ENCODE data around the gene BAHCC1. TPM values are rescaled to one million over a fixed set of nuclear protein-coding genes. Genes with fewer than 3 reads are reported as not detected.

Gene BAHCC1
- total RNA-seq, 2 experiments from 2014 or later, result 0.08 to 0.25 TPM

DNA sequence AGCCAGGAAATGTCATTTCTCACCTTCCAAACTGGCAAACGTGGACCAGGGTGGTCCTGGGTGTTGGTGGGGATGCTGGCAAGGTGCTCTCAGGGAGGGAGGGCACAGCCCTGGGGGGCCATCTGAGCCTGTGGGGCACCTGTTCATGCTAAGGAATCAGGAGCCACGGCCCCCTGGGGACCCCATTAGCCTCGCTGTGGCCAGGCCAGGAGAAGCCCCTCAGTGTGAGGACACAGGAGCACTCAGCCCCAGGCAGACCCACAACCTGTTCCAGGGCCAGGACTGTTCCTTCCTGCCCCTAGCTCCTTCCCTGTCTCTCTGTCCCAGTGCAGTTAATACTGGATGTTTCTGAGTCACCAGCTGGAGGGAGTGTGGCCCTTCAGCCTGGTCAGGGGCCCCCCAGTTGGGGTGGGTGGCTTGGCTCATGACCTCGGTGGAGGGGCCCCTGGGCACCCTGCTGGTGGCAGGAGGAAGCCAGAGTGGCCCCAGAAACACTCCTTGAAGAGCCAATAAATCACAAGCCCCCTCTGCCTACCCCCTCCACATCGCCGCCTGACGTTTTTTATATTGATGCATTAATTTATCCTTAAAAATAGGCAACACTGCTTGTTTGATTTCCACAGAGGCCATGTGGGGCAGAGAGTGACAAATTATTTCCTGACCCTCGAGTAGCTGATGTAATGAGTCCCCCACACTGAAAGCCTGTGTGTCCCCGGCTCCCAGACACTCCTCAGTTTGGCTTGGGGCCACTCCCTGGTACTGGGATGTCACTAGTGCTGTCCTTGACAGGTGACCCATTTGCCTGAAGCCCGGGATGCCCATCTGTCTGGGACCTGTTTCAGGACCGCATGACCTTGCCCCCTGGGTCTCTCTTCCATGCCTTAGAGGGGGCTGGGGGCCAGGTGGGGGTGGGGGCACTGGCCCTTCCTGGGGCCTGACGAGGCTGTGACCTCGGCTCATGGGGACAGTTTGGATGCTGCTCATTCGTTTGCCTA lies 95.0 kb downstream of the BAHCC1 start:
- Mint-ChIP-seq H3K27me3 (peaks cover 19% of the 10 kb centered on the region), H3K9me3 (no peaks in the 10 kb centered on the region), H3K36me3 (no peaks in the 10 kb centered on the region), H3K27ac (no peak overlapping the region), H3K4me3 (no peak overlapping the region), H3K4me1 (peaks cover 12% of the 10 kb centered on the region)
- no peak for DNase-seq

DNA sequence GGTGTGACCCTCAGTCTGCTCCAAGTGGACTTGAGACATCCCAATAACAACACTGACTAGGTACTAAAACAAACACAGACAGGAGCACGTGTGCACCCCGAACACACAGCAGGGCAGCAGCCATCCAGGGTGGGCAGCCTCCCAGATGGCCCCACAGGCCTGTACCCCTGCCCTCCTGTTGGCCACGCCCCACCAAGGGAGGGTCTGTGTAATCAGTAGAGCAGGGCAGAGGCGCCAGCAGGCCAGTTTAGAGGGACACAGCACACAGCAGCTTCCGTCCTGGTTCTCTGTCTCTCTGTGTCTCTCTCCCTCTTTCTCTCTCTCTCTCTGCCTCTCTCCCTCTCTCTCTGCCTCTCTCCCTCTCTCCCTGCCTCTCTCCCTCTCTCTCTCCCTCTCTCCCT lies 95.9 kb downstream of the BAHCC1 start:
- no peak for DNase-seq
- Mint-ChIP-seq H3K27me3 (peaks cover 18% of the 10 kb centered on the region), H3K4me1 (peaks cover 9% of the 10 kb centered on the region), H3K36me3 (no peaks in the 10 kb centered on the region), H3K9me3 (no peaks in the 10 kb centered on the region), H3K27ac (no peak overlapping the region), H3K4me3 (no peak overlapping the region)

- no peak for DNase-seq
- H3K4me1 Mint-ChIP-seq, result peaks cover 5% of the 10 kb centered on the region
- H3K27ac Mint-ChIP-seq, result no peak overlapping the region
- no peaks in the 10 kb centered on the region for H3K36me3 Mint-ChIP-seq
- peaks cover 14% of the 10 kb centered on the region for H3K27me3 Mint-ChIP-seq
- no peak overlapping the region for H3K4me3 Mint-ChIP-seq
- H3K9me3 Mint-ChIP-seq, result no peaks in the 10 kb centered on the region
Measured at GRCh38 chr17:81491761-81492160, 96.5 kb downstream of the BAHCC1 start.

DNA sequence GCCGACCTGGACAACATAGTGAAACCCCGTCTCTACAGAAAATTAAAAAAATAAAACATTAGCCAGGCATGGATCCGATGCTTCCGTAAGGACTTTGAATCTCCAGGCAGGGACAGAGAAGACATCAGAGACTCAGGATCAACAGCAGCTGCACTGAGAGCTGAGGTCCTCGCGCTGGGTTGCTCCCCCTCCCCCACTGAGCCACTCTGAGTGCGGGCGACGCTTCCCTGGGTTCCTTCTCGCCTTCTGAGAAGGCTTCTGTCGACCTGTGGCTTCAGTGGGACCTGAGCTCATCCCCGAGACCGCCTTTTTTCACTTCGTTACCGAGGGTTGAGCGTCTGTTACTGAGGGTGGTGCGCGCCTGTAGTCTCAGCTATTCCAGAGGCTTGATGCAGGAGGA lies 96.9 kb downstream of the BAHCC1 start:
- DNase-seq, result no peak
- Mint-ChIP-seq H3K4me1 (peaks cover 5% of the 10 kb centered on the region), H3K4me3 (no peak overlapping the region), H3K9me3 (no peaks in the 10 kb centered on the region), H3K27ac (no peak overlapping the region), H3K27me3 (peaks cover 14% of the 10 kb centered on the region), H3K36me3 (no peaks in the 10 kb centered on the region)

- H3K27me3 Mint-ChIP-seq, result peaks cover 14% of the 10 kb centered on the region
- H3K4me1 Mint-ChIP-seq, result peaks cover 5% of the 10 kb centered on the region
- no peaks in the 10 kb centered on the region for H3K36me3 Mint-ChIP-seq
- H3K27ac Mint-ChIP-seq, result no peak overlapping the region
- DNase-seq, result no peak
- H3K9me3 Mint-ChIP-seq, result no peaks in the 10 kb centered on the region
- H3K4me3 Mint-ChIP-seq, result no peak overlapping the region
Measured at GRCh38 chr17:81492706-81493105, 97.4 kb downstream of the BAHCC1 start.

DNA sequence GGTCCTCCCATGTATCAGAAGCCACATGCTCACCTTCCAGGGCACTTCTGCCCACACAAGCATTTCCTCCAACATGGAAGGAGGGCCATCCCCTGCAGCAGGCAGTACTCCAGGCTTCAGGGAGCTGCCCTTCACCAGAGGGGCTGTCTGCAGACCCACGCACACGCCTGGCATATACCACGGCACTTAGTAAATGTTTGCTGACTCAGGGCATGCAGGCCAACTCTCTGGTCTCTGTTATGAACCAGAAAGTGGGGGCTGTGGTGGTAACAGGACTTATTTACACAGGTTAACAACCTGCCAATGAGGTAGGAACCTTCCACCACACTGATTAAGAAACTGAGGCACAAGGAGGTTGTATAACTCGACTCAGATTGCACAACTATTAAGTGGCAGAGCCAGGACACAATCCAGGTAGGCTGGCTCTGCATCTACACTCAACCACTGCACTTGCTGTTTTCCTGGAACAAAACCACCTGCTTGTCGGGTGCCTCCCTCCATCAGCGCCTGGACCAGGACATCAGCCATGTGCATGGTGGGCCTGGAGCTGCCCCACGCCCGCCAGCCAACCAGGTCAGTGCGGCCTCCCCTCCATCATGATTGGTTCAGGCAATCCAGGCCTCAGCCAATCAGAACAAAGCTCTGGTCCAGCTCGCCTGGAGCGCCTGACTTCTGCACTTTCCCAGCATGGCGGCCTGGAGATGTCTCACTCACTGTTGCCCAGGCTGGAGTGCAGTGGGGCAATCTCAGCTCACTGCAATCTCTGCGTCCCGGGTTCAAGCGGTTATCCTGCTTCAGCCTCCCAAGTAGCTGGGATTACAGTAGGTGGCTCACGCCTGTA lies 98.2 kb downstream of the BAHCC1 start:
- Mint-ChIP-seq H3K4me1 (peaks cover 5% of the 10 kb centered on the region), H3K9me3 (no peaks in the 10 kb centered on the region), H3K27ac (no peak overlapping the region), H3K27me3 (peaks cover 20% of the 10 kb centered on the region), H3K36me3 (no peaks in the 10 kb centered on the region), H3K4me3 (no peak overlapping the region)
- DNase-seq, result no peak

GRCh38 chr17:81494626-81495377 lies 99.5 kb downstream of the BAHCC1 start:
- Mint-ChIP-seq H3K36me3 (no peaks in the 10 kb centered on the region), H3K27ac (no peak overlapping the region), H3K9me3 (no peaks in the 10 kb centered on the region), H3K27me3 (peaks cover 16% of the 10 kb centered on the region), H3K4me1 (peaks cover 5% of the 10 kb centered on the region), H3K4me3 (no peak overlapping the region)
- DNase-seq, result no peak

DNA sequence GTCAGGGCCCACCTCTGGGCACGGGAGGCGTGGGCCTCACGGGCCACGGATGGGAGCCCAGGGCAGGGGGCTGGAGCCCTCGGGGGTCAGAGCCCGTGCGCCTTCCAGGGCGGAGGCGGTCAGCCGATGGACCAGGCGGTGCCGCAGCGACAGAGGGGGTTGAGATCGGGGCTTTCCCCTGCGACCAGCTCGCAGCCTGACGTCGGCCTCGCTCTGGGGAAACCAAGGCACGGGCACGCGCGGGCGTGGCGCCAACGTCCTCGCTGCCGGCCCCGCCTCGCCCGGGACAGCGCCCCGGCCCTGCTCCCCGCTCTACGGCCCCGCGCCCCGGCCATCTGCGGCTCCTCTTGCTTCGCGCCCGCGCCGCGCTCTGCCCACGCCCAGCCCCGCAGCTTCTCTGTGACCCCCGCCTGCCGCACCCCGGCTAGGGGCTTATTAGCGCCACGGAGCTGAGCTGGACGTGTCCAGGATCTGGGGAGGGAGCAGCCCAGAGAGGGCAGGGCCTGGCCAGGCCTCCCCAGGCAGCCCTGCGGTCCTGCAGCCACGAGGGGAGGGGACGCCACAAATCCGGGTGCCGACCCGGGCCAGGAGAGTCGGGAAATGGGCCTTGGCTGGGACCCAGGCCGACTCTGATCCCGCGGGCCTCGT lies 103.8 kb downstream of the BAHCC1 start:
- Mint-ChIP-seq H3K4me1 (no peaks in the 10 kb centered on the region), H3K27me3 (peaks cover 10% of the 10 kb centered on the region), H3K27ac (no peak overlapping the region), H3K4me3 (no peak overlapping the region), H3K9me3 (no peaks in the 10 kb centered on the region), H3K36me3 (no peaks in the 10 kb centered on the region)
- no peak for DNase-seq

DNA sequence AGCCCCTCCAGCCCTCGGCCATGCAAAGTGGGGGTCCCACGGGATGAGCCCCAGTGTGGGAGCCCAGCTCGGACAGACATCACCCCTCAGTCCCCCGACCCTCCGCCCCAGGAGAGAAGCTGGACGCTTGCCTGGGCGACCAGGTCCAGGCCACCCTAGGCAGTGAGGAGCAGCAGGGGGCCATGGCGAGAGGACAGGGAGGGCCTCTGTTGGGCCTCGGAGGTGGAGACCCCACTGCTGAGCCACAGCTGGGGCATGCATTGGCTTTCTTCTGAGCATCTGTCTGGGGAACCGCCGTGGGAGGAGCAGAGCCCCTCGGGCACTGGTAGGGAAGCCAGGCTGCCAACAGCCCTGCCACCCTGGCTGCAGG lies 104.3 kb downstream of the BAHCC1 start:
- Mint-ChIP-seq H3K27me3 (peaks cover 10% of the 10 kb centered on the region), H3K27ac (no peak overlapping the region), H3K36me3 (no peaks in the 10 kb centered on the region), H3K4me1 (no peaks in the 10 kb centered on the region), H3K4me3 (no peak overlapping the region), H3K9me3 (no peaks in the 10 kb centered on the region)
- DNase-seq, result no peak

DNA sequence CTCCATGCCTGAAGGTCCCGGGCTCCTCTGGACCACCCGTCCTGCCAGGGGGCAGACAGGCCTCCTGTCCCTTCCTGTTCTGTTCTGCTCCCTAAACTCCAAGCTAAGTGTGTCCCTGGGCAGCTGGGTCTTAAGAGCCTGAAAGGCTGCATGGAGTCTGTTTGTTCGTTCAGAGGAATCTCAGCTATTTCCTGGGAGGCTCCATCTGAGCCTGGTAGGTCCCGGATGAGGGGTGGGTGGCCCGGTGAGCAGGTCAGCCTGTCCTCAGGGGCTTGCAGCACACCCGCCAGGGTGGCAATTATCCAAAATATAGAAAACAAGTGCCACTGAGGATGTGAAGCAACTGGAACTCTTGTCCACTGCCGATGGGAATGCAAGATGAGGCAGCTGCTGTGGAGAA lies 104.8 kb downstream of the BAHCC1 start:
- Mint-ChIP-seq H3K36me3 (no peaks in the 10 kb centered on the region), H3K9me3 (no peaks in the 10 kb centered on the region)

GRCh38 chr17:81502471-81503017 lies 107.3 kb downstream of the BAHCC1 start:
- Mint-ChIP-seq H3K36me3 (no peaks in the 10 kb centered on the region), H3K27me3 (peaks cover 6% of the 10 kb centered on the region), H3K9me3 (no peaks in the 10 kb centered on the region), H3K4me1 (peaks cover under 1% of the 10 kb centered on the region), H3K27ac (no peak overlapping the region), H3K4me3 (no peak overlapping the region)
- no peak for DNase-seq

More for the DNA sequence above, 104.8 kb downstream of the BAHCC1 start:
- no peak for DNase-seq
- no peak overlapping the region for H3K4me3 Mint-ChIP-seq
- H3K4me1 Mint-ChIP-seq, result no peaks in the 10 kb centered on the region
- H3K27ac Mint-ChIP-seq, result no peak overlapping the region
- peaks cover 9% of the 10 kb centered on the region for H3K27me3 Mint-ChIP-seq

- no peak overlapping the region for H3K27ac Mint-ChIP-seq
- H3K36me3 Mint-ChIP-seq, result peaks cover 6% of the 10 kb centered on the region
- H3K4me3 Mint-ChIP-seq, result no peak overlapping the region
- peaks cover 4% of the 10 kb centered on the region for H3K4me1 Mint-ChIP-seq
- no peaks in the 10 kb centered on the region for H3K9me3 Mint-ChIP-seq
- no peaks in the 10 kb centered on the region for H3K27me3 Mint-ChIP-seq
- DNase-seq, result no peak
Measured at GRCh38 chr17:81503619-81504018, 108.4 kb downstream of the BAHCC1 start.

GRCh38 chr17:81508639-81509206 lies 113.5 kb downstream of the BAHCC1 start:
- Mint-ChIP-seq H3K9me3 (peaks cover 1% of the 10 kb centered on the region), H3K4me1 (peaks cover 21% of the 10 kb centered on the region), H3K36me3 (peaks cover 43% of the 10 kb centered on the region), H3K27me3 (peaks cover 11% of the 10 kb centered on the region), H3K27ac (peak overlapping the region; percentile 93), H3K4me3 (peak overlapping the region; percentile 96)
- no peak for DNase-seq

Measured in activated naive CD8-positive, alpha-beta T cell treated with anti-CD3 and anti-CD28 coated beads for 36 hours (primary cell).